ACHN (cell line): ENCODE results near the gene EPS15.
"Not testable (repeated sequence)": the region's sequence is repeated elsewhere in the genome, so short reads cannot be mapped to it uniquely, and the experiment has no call there.

Experiments
- DNase-seq: peaks from one replicate; pipeline ENCODE4 v3.0.0-alpha.2; 2015
- in situ Hi-C: cut with HindIII; loops from 2 replicates; pipeline ENCODE4 v1.10.0; 2017; ENCODE audit warnings: low sequenced_read_pairs, low pct_ligation_motif_present, low pct_unique_long_range_greater_than_20kb

Gene EPS15

DNA sequence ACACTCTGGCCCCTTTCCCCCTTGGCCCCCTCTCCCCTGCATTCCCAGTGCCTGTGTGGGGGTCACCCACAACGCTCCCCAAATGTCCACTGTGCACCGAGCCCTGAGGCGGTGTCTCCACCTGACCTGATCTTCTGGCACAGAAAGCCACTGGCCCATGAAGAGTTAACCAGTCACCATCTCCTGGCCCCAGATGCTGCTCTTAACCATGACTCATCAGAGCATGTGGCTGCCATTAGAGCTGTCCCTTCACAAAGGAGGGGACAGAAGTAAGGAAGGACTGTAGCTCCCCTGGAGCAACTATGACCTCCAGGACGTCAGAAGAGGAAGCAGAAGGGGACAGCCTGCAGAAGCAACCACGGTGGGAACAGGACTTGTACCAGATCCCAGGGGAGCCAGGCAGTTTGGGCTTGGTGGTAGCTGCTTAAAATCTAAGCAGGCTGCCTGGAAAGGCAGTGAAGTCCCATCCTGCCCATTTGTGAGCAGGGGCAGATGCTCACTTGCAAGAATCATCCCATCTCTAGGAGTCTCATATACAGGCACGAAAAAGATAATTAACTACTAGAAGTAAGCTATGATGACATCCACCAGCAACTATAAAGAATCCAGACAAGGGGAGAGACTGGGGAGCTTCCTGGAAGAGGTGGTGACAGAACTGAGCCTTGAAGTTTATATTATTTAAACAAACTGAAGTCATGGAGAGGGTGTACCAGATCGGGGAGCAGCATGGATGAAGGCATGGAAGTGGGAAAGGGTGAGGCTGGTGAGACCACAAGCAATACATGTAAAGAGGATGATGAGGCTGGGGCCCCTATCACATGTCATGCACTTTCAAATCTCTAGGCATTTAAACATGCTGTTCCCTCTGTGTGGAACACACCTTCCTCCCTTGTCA, 187.6 kb downstream of the EPS15 start:
- DNase-seq, result peak; percentile 62
- in situ Hi-C loops, result no loop called here

DNA sequence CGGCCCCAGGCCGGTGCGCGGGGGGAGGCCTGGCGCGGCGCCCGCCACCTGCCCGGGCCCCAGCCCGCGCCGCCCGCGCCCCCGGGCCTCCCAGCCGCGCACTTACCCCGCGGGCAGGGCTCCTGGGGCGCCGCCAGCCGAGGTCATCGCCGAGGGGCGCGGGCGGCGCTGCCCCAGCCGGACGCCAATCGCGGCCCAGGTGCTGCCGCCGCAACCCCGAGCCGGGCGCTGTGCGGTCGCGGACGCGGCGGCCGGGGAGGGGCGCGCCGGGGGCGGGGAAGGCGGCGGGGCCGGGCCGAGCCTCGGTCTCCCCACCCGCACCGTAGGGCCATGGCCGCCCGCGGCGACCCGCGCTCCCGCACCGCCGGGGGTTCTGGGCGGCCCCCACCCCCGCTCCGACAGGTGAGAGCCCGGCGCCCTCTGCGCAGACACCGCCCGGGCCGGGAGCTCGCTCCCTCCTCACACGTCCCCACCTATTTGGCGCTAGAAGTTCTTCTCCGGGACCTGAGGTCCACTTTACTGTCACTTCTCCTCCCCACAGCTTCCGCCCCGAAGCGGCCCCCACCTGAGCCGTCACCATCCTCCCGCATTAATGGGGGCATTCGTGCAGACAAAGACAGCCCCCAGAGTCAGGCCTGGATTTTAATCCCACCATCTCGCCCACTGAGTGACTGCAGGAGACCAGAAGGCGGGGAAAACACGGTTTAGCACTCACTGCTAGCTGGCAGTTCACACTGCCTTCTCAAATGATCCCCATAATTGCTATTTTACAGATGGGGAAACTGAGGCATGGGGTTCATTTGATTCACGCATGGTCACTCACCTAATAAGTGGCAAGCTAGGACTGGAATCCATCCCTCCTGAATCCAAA, 188.5 kb downstream of the EPS15 start, which contains the start of gene TTC39A:
TTC39A (minus strand) TSS at position 232 of the 871 bp plus-strand sequence; CDS start at position 147, 85 bp downstream.
- DNase-seq, result peak; percentile 7
- in situ Hi-C loops, result no loop called here

DNA sequence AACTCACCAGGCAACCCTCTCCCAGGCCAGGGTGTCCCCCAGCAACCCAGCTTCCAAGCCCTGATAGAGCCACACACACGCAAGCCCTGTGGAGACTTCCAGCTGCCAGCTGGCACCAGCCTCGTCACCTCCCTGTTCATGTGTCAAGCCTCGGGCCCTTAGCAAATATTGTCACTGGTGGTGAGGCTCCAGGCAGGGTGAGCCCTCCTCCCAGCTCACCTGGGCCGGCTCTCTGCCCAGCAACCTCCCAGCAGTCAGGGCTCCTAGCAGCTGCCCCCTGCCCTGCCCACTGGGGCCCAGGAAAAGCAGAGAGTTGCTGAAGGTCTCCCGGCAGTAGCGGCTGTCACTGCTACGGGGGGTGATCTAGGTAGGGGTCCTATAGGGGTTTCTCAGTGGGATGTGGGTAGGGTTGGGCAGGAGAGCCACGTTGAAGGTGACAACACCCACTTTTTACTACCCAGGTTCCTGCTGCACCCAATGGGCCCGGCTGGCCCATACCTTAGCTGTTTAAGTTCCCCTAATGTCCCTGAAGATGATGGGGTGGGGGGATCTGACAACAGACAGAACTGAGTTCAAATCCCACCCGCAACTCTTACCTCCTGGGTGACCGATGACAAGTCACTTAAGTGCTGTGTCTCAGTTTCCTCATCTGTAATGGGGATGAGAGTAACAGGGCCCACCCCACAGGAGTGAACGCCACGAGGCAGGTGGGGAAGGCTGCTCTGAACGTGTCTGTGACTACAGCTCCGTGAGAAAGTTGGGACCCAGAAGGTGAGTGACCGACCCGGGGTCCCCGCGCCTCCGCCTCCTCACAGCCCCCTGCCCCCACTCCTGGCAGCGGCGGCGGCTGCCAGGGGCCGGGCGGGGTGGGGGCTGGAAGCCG, 189.4 kb downstream of the EPS15 start:
- DNase-seq, result no peak
- in situ Hi-C loops, result no loop called here

DNA sequence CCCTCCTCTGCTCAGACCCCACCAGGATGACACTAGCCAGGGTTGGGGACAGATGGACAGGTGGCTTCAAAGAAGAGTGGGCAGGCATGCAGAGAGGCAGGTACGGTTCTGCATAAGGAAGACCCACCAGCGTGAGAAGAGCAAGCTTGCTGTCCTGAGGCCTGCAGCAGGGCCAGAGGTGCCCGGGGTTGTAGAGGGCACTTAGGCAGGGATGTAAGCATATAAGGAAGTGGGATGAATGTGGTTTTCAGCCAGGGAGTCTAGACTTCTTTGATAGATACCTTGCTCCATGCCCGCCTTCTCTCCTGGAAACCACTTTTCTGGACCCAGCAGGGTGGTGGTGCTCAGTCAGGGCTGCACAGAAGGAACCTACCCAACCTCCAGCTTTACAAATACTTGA, 190.1 kb downstream of the EPS15 start:
- in situ Hi-C loops, result no loop called here
- no peak for DNase-seq

DNA sequence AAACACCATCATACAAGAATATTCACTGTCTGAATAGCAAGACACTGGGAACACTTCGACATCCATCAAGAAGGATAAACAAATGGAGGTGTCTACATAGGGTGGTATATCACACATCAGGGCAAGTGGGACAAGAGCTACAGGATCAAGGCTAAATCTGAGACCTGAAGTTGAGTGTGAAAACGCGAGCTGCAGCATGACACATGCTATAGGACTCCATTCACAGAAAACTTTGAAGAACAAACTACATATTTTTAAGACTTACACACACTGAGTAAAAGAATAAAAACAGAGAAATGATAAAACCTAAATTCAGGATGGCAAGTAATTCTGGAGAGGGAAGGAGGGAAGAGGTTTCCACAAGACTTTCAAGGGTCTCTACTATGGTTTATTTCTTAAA, 190.8 kb downstream of the EPS15 start:
- DNase-seq, result no peak
- in situ Hi-C loops, result no loop called here

DNA sequence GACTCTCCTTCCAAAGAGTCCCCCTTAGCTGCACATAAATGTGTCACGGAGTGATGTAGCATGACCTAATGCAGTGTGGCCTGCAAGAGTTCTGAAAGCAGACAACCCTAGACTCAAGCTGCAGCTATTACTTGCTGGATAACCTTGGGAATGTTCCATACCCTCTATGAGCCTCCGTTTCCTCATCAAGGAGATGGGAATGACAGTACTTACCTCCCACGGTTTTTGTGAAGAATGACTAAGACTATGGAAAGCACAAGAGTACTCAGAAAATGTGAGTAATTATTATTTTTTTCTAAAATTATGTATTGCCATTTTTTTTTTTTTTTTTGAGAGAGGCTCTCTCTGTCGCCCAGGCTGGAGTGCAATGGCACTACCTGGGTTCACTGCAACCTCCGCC, 191.7 kb downstream of the EPS15 start:
- DNase-seq, result no peak
- in situ Hi-C loops, result no loop called here

DNA sequence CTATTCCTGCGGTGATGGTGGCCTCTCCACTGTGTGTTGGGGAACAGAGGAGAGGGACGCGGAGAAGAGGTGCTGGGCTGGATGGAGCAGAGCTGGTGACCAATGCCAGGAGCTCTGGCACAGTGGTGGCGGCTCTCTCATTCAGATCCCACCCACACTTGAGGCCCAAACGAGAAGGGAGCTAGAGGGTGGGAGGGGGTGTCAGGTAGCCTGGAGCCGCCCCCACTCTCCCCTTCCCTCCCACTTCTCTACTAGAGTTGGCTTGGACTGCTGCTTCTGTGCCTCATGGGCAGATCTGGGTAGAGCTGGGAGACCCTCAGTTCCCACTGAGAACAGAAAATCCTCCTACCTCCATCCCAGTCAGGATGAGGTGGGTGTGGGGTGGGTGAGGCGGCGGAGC, 192.2 kb downstream of the EPS15 start:
- in situ Hi-C loops, result no loop called here
- DNase-seq, result no peak

DNA sequence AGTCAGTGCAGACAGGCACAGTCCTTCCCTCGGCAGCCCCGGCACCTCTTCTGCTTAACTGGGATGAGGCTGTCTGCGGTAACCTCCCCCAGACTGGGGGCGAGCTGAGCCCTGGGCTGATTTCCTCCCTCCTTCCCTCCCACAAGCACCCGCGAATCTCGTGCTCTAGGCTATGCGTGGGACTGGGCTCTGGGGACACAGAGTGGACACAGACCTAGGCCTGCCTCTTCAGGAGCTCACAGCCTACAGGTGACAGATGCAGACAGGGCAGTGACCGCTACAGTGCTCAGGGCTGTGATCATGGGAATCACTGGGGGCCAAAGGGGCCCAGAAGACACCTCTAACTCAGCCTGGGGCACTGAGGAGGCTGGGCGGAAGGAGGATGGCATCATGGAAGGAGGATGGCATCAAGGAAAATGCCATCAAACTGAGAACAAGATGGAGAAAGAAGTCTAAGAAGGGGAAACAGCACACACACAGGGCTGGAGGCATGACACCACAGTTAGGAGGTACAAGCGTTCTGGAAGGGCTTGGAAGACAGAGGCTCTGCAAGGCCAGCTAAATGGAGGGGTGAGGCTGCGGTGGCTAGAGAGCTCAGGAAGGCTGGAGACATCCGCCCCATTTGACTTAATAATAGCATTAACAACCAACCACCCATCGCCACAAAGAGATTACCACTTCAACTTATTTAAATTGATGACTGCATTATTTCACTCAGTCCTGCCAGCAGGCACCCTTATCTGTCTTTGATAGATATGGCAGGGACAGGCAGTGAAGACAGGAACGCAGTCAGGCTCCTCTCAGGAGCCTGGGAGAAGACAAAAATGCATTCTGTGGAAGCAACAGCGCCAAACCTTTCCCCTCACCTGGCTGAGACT, 192.9 kb downstream of the EPS15 start:
- in situ Hi-C loops, result no loop called here
- DNase-seq, result no peak

DNA sequence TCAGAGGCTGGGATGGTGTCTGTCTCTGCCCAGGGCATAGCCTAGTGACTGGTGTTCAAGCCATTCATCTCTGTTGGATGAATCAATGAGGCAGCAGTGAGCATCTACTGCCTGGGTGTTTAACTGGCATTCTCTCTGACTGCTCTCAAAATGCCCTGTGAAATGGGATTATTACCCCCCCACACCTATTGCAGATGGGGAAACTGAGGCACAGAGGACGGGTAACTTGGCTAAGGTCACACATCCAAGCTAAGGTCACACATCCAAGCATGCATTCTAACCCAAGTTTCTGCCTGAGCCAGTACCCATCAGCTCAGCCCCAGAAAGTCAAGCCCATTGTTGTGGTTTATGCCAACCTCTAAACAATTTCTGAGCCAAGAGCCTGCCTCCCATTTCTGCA, 193.7 kb downstream of the EPS15 start:
- no peak for DNase-seq
- in situ Hi-C loops, result no loop called here

DNA sequence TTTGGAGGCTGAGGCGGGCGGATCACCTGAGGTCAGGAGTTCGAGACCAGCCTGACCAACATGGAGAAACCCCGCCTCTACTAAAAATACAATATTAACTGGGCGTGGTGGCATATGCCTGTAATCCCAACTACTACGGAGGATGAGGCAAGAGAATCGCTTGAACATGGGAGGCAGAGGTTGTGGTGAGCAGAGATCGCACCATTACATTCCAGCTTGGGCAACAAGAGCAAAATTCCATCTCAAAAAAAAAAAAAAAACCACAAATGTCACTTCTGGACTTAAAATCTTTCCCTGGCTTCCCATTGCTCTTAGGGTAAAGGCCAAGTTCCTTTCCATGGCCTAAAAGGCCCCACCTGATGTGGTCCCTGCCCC, 194.1 kb downstream of the EPS15 start:
- in situ Hi-C loops, DNase-seq: not testable (repeated sequence)

DNA sequence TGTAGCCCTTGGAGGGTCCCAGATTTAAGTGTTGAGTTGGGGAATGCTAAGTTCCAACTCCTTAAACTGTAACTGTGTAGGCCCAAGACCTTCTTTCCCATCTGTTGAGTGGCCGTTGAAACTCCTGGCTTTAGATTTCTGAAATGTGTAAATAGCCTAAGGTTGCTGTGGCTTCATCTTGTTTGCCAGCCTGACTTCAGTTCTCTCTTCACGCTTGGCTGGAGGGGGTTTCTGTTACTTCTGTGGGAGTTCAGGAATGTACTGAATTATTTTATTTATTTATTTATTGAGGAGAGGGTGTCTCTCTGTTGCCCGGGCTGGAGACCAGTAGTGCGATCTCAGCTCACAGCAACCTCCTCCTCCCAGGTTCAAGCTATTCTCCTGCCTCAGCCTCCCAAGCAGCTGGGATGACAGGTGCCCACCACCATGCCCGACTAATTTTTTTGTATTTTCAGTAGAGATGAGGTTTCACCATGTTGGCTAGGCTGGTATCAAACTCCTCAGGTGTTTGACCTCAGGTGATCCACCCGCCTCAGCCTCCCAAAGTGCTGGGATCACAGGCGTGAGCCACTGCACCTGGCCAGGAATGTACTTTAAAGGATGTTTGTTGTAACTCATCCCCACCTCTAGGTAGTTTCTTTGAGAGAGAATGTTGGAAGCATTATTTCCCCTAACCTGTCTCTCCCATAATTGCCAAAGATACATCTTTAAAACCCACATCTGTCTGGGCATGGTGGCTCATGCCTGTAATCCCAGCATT, 194.6 kb downstream of the EPS15 start:
- no peak for DNase-seq
- in situ Hi-C loops, result no loop called here

DNA sequence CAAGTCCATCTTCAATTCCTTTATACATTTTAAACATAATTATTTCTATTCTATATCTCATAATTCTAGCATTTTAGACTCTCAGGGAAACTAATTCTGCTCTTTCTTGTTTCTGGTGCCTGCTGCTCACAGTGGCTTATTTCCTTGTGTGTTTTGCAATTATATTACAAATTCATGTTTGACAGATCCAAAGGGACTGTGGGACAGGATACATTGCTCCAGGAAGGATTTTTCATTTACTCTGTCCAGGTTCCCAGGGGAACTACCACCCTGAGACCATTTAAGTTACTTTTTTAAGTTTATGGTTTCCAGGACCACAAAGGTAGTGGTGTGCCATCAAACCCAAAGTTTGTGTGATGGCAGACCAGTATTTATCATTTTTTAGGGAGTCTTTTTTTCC, 195.3 kb downstream of the EPS15 start:
- in situ Hi-C loops, result no loop called here
- no peak for DNase-seq

DNA sequence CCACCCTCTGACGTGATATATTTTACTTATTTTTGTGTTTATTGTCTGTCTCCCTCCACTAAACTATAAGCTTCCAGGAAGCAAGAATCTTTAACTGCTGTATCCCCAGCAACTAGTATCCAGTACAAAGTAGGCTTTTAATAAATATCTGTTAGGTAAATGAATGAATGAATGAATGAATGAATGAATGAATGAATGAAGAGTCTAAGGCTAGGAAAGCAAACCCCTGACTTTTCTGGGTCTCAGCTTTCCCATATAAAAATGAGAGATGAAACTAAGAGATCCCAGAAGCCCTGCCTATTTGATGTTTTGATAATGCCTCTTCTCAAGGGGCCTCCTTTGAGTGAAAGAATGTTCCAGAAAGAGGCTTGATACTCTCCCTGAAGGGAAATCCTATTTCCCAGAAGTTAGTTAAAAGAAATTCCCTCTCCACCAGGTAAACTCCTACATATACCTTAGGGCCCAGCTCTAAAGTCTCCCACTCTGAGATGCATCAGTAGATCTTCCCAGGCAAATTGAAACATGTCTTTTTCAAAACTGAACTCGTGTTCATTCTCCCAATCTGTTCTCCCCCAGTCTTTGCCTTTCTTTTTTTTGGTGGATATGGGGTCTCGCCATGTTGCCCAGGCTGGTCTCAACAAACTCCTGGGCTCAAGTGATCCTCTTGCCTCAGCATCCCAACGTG, 196.5 kb downstream of the EPS15 start:
- in situ Hi-C loops, result no loop called here
- no peak for DNase-seq

DNA sequence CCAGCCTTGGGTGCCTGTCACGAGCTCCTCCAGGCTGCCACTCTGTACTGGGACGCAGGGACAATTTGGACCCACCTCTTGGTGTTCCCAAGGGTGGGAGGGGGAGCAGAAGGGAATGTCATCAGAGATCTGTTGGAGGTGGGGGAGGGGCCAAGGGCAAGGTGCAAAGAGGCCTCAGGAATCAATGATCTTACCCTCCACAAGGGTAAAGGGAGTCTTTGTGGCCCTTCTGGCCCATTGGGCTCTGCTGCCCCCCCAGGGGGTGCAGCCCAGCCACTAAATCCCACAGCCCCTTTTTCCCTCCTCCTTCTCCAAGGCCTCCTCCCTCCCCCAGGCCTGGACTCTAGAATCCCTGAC, 197.2 kb downstream of the EPS15 start:
- no peak for DNase-seq
- in situ Hi-C loops, result no loop called here

DNA sequence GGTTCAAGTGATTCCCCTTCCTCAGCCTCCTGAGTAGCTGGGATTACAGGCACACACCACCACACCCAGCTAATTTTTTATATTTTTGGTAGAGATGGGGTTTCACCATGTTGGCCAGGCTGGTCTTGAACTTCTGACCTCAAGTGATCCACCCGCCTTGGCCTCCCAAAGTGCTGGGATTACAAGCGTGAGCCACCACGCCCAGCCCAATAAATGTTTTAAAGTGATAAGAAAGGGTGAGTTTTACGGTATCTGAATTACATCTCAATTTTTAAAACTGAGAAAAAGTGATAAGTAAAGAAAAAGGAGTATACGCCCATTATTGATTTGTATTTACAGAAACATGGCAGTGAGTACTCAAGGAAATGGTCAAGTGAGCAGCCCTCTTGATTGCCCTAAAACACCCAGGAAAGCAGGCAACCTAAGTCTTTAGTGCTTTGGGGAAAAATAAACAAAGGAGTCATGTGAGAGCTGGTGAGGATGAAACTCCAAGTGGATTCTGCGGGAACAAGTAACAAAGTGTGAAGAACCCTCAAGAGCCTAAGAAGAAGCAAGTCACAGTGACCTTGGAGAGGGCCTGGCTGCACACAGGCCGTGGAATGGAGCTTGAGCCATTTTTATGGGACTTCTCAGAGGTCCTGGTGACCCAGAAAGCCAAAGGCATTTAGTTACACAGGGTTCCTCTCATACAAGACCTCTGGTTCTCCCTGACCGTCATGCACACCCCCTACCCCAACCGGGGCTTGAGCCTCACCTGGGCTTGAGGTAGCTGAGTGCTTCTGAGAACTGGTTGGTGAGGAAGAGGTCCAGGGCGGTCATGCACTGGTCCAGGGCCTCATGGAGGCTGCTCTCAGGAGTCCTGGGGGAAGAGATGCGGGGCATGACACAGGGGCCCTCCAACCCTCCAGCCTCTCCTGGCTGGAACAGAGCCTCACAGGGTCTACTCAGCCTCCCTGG, 197.8 kb downstream of the EPS15 start:
- DNase-seq, result no peak
- in situ Hi-C loops, result no loop called here

DNA sequence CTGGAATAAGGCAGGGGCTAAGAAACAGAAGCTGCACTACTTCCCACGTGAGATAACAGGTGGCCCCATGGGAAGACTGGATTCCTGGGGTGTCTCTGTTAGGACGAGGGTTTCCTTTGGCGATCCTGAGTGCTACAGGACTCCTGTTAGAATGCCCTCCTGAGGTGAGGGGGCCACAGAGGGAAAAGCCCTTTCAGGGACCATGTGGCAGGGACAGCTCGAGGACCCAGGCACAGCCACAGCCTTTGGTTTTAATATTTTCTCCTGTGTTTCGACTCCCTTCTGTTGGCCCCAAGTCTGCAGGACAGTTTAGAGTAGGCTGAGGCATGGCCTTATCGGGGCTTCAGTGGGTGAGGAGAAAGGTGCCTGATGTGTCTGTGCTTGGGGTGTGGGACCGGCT, 201.3 kb downstream of the EPS15 start:
- in situ Hi-C loops, result no loop called here
- DNase-seq, result no peak
